Mammary epithelial cell (primary cell): ENCODE measurements around the gene SCT.

ENCODE experiments used
- EZH2 ChIP-seq: IDR thresholded peaks from 2 replicates; pipeline ENCODE4 v1.6.1; 2012; ENCODE audit warnings: low read length, inconsistent platforms, borderline replicate concordance
- TF ChIP-seq, protein P1 (sequence below), 2 donors: IDR thresholded peaks in 1 of 2; conservative IDR thresholded peaks in 1 of 2; 2 replicates each; pipeline ENCODE4 v1.5.1; 2011 to 2012; ENCODE audit warnings: inconsistent platforms in 2 of 2, low read length in 2 of 2, mild to moderate bottlenecking in 2 of 2, control low read depth in 1 of 2, low read depth in 1 of 2; ENCODE audit not compliant: insufficient read depth in 1 of 2; ENCODE audit errors: extremely low read depth in 1 of 2

DNA sequence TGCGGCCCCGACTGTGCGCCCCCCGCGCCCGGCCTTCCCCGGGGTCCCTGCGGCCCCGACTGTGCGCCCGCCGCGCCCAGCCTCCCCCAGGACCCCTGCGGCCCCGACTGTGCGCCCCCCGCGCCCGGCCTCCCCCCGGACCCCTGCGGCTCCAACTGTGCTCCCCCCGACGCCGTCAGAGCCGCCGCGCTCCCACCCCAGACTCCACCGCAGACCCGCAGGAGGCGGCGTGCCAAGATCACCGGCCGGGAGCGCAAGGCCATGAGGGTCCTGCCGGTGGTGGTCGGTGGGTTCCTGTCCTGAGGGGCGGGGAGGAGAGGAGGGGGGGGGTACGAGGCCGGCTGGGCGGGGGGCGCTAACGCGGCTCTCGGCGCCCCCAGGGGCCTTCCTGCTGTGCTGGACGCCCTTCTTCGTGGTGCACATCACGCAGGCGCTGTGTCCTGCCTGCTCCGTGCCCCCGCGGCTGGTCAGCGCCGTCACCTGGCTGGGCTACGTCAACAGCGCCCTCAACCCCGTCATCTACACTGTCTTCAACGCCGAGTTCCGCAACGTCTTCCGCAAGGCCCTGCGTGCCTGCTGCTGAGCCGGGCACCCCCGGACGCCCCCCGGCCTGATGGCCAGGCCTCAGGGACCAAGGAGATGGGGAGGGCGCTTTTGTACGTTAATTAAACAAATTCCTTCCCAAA, 13.2 kb upstream of the SCT start:
- TF ChIP-seq, protein P1, sequence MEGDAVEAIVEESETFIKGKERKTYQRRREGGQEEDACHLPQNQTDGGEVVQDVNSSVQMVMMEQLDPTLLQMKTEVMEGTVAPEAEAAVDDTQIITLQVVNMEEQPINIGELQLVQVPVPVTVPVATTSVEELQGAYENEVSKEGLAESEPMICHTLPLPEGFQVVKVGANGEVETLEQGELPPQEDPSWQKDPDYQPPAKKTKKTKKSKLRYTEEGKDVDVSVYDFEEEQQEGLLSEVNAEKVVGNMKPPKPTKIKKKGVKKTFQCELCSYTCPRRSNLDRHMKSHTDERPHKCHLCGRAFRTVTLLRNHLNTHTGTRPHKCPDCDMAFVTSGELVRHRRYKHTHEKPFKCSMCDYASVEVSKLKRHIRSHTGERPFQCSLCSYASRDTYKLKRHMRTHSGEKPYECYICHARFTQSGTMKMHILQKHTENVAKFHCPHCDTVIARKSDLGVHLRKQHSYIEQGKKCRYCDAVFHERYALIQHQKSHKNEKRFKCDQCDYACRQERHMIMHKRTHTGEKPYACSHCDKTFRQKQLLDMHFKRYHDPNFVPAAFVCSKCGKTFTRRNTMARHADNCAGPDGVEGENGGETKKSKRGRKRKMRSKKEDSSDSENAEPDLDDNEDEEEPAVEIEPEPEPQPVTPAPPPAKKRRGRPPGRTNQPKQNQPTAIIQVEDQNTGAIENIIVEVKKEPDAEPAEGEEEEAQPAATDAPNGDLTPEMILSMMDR (conservative IDR thresholded peaks at IDR 0.05 in 1 of 2, IDR thresholded peaks at IDR 0.05 in 1 of 2; ENCODE audit: extremely low read depth in 1 of 2, insufficient read depth in 1 of 2, low read depth in 1 of 2, low read length in 2 of 2), result no peak
- TF ChIP-seq EZH2, result no peak
